ENCODE results near the gene MYH10.

DNA sequence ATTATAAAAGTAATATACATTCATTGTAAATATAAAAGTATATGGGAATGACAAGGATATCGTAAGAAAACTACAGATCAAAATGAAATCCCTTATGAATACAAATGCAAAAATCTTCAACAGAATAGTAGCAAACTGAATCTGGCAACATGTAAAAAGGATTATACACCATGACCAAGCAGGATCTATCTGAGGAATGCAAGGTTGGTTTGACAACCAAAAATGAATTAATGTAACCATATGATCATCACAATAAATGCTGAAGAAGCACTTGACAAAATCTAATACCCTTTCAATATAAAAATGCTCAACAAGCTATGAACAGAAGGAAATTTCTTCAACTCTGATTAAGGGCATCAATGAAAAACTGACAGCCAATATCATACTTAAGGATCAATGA, 146.1 kb downstream of the MYH10 start:
- TF ChIP-seq, protein P1, sequence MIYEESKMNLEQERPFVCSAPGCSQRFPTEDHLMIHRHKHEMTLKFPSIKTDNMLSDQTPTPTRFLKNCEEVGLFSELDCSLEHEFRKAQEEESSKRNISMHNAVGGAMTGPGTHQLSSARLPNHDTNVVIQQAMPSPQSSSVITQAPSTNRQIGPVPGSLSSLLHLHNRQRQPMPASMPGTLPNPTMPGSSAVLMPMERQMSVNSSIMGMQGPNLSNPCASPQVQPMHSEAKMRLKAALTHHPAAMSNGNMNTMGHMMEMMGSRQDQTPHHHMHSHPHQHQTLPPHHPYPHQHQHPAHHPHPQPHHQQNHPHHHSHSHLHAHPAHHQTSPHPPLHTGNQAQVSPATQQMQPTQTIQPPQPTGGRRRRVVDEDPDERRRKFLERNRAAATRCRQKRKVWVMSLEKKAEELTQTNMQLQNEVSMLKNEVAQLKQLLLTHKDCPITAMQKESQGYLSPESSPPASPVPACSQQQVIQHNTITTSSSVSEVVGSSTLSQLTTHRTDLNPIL (CRISPR knock-in tag; IDR thresholded peaks at IDR 0.05; ENCODE audit: low read depth), result no peak
- TF ChIP-seq ZNF8 (CRISPR knock-in tag; IDR thresholded peaks at IDR 0.05), result no peak
